BE2C (cell line): ENCODE data around the gene ZNF212.

Source experiments
- DNase-seq: peaks from one replicate; pipeline ENCODE4 v3.0.0-alpha.2; 2020
- H3K27me3 ChIP-seq: fragments of 250-450 bp; sonication (Bioruptor Pico); 2 replicates; pipeline ENCODE4 v1.5.1; 2020; ENCODE audit warnings: mild to moderate bottlenecking
- H3K36me3 ChIP-seq: fragments of 250-450 bp; sonication (Bioruptor Pico); 2 replicates; pipeline ENCODE4 v1.5.1; 2020; ENCODE audit warnings: mild to moderate bottlenecking
- H3K4me1 ChIP-seq: fragments of 250-450 bp; sonication (Bioruptor Pico); 2 replicates; pipeline ENCODE4 v1.5.1; 2020
- H3K4me3 ChIP-seq: 2 replicates; pipeline ENCODE4 v1.5.1; 2011; ENCODE audit warnings: low read depth, low read length
- H3K9me3 ChIP-seq: fragments of 250-450 bp; sonication (Bioruptor Pico); 2 replicates; pipeline ENCODE4 v1.5.1; 2020
- CTCF ChIP-seq: IDR thresholded peaks from 2 replicates; pipeline ENCODE4 v1.5.1; 2012; ENCODE audit warnings: mild to moderate bottlenecking, low read depth, low read length

The ZNF212 gene

GRCh38 chr7:149300620-149301285, 61.3 kb downstream of the ZNF212 start:
- H3K4me3 ChIP-seq: no peak overlapping the region
- no peaks in the 10 kb centered on the region for H3K27me3 ChIP-seq
- DNase-seq: no peak
- H3K36me3 ChIP-seq: no peaks in the 10 kb centered on the region
- no peaks in the 10 kb centered on the region for H3K4me1 ChIP-seq
- TF ChIP-seq CTCF: no peak
- no peaks in the 10 kb centered on the region for H3K9me3 ChIP-seq

GRCh38 chr7:149302222-149302621, 62.8 kb downstream of the ZNF212 start:
- Histone ChIP-seq H3K4me1 (no peaks in the 10 kb centered on the region), H3K4me3 (no peak overlapping the region), H3K36me3 (no peaks in the 10 kb centered on the region), H3K27me3 (no peaks in the 10 kb centered on the region), H3K9me3 (no peaks in the 10 kb centered on the region)
- TF ChIP-seq CTCF: no peak
- DNase-seq: no peak

GRCh38 chr7:149302865-149303264, 63.4 kb downstream of the ZNF212 start:
- Histone ChIP-seq H3K9me3 (no peaks in the 10 kb centered on the region), H3K4me1 (no peaks in the 10 kb centered on the region), H3K4me3 (no peak overlapping the region), H3K36me3 (no peaks in the 10 kb centered on the region), H3K27me3 (no peaks in the 10 kb centered on the region)
- DNase-seq: no peak
- no peak for TF ChIP-seq CTCF

GRCh38 chr7:149304006-149304405, 64.6 kb downstream of the ZNF212 start:
- Histone ChIP-seq H3K4me3 (no peak overlapping the region), H3K4me1 (no peaks in the 10 kb centered on the region), H3K27me3 (no peaks in the 10 kb centered on the region), H3K9me3 (no peaks in the 10 kb centered on the region), H3K36me3 (no peaks in the 10 kb centered on the region)
- TF ChIP-seq CTCF: no peak
- DNase-seq: no peak
